HCT116 (cell line): ENCODE results near the gene MYH6. TPM values are rescaled to one million over a fixed set of nuclear protein-coding genes. Genes with fewer than 3 reads are reported as not detected.

ENCODE experiments used
- ATAC-seq: fragments of 200-7000 bp; cut with Tn5 transposase; 2 replicates; pipeline ENCODE4 v1.9.1; 2020; ENCODE audit warnings: mild to moderate bottlenecking, moderate library complexity
- BruUV-seq: library from RNA; stranded (reverse); fragments of 400-500 nt; replicated peaks from 2 replicates; lab custom pipeline; 2021; lab: Mats Ljungman, UMichigan
- CTCF ChIA-PET: fragments of 300-600 bp; sonication (Branson Sonifier 250); formaldehyde crosslinking; loops from one replicate; lab custom pipeline; 2021; ENCODE audit warnings: antibody characterized with exemption; lab: Charles Lee
- POLR2A ChIA-PET: fragments of 300-600, 350-600 bp; sonication (Branson Sonifier 250); formaldehyde crosslinking; loops from one replicate; lab custom pipeline; 2021; ENCODE audit warnings: antibody characterized with exemption; lab: Charles Lee
- RAD21 ChIA-PET, 2 experiments: fragments of 300-600 bp; sonication (Branson Sonifier 250); formaldehyde crosslinking; loops; one replicate each; lab custom pipeline; 2023; ENCODE audit warnings: low total read pairs in 2 of 2; ENCODE audit not compliant: uncharacterized antibody in 2 of 2, unreplicated experiment in 2 of 2, low non-redundant PET in 1 of 2; lab: Charles Lee
- DNase-seq: peaks from one replicate; pipeline ENCODE4 v3.0.0-alpha.2; 2010; ENCODE audit warnings: low read depth, low spot score
- H2AFZ ChIP-seq: fragments of 200-600 bp; shearing (Covaris generic), sonication (generic); 2 replicates; pipeline ENCODE4 v1.6.1; 2017; ENCODE audit warnings: low read depth, mixed run types, mixed read lengths, antibody characterized with exemption, low read length; ENCODE audit not compliant: poor library complexity, severe bottlenecking
- H3K27ac ChIP-seq: 2 replicates; pipeline ENCODE4 v1.5.1; 2012; ENCODE audit warnings: low read depth, low read length
- H3K27me3 ChIP-seq: fragments of 200-600 bp; sonication (generic); 2 replicates; pipeline ENCODE4 v1.6.1; 2016; ENCODE audit warnings: mixed run types, low read length, mixed read lengths; ENCODE audit not compliant: insufficient read depth
- H3K36me3 ChIP-seq, 2 experiments: fragments of 200-500 bp in 1 of 2; fragments of 200-600 bp in 1 of 2; sonication (Bioruptor generic) in 1 of 2; sonication (generic) in 1 of 2; 2 replicates each; pipeline versions ENCODE4 v1.5.1 to v1.6.1; 2014 to 2016; ENCODE audit warnings: low read length in 2 of 2, inconsistent platforms in 1 of 2, mixed read lengths in 1 of 2, mixed run types in 1 of 2; ENCODE audit not compliant: insufficient read depth in 2 of 2, control insufficient read depth in 1 of 2
- H3K4me1 ChIP-seq, 2 experiments: fragments of 200-600 bp in 1 of 2; sonication (generic) in 1 of 2; 2 replicates each; pipeline versions ENCODE4 v1.5.1 to v1.6.1; 2012 to 2017; ENCODE audit warnings: low read length in 2 of 2, inconsistent platforms in 1 of 2, mild to moderate bottlenecking in 1 of 2, mixed read lengths in 1 of 2, mixed run types in 1 of 2, moderate library complexity in 1 of 2; ENCODE audit not compliant: insufficient read depth in 2 of 2, control insufficient read depth in 1 of 2
- H3K4me2 ChIP-seq: fragments of 200-600 bp; sonication (generic); 2 replicates; pipeline ENCODE4 v1.6.1; 2017; ENCODE audit warnings: mixed run types, low read length, mixed read lengths
- H3K4me3 ChIP-seq, 2 experiments: fragments of 200-600 bp in 1 of 2; sonication (generic) in 1 of 2; replicated peaks in 1 of 2; 2 replicates each; pipeline ENCODE4 v1.5.1; 2011 to 2016; ENCODE audit warnings: low read length in 2 of 2, control low read depth in 1 of 2, low read depth in 1 of 2, mild to moderate bottlenecking in 1 of 2, mixed read lengths in 1 of 2, mixed run types in 1 of 2
- H3K79me2 ChIP-seq: fragments of 200-600 bp; sonication (generic); 2 replicates; pipeline ENCODE4 v1.6.1; 2017; ENCODE audit warnings: mild to moderate bottlenecking, mixed run types, low read length, moderate library complexity, mixed read lengths; ENCODE audit not compliant: insufficient read depth
- H3K9ac ChIP-seq: fragments of 200-600 bp; sonication (generic); 2 replicates; pipeline ENCODE4 v1.6.1; 2016; ENCODE audit warnings: low read length, mixed read lengths
- H3K9me2 ChIP-seq: fragments of 200-600 bp; sonication (generic), shearing (Covaris generic); 2 replicates; pipeline ENCODE4 v1.6.1; 2017; ENCODE audit warnings: mixed run types, mild to moderate bottlenecking, moderate library complexity; ENCODE audit not compliant: insufficient read depth
- H3K9me3 ChIP-seq, 2 experiments: fragments of 200-500 bp in 1 of 2; fragments of 200-600 bp in 1 of 2; sonication (Bioruptor generic) in 1 of 2; sonication (generic) in 1 of 2; 2 replicates each; pipeline ENCODE4 v1.6.1; 2014 to 2017; ENCODE audit warnings: low read length in 2 of 2, mixed read lengths in 2 of 2, inconsistent platforms in 1 of 2, low read depth in 1 of 2, mild to moderate bottlenecking in 1 of 2, mixed run types in 1 of 2, moderate library complexity in 1 of 2; ENCODE audit not compliant: control insufficient read depth in 1 of 2, insufficient read depth in 1 of 2
- H4K20me1 ChIP-seq: fragments of 200-600 bp; sonication (generic), shearing (Covaris generic); 2 replicates; pipeline ENCODE4 v1.6.1; 2017; ENCODE audit warnings: mixed run types, mild to moderate bottlenecking, moderate library complexity; ENCODE audit not compliant: insufficient read depth
- ATF3 ChIP-seq: IDR thresholded peaks from 2 replicates; pipeline ENCODE4 v1.6.1; 2012
- CEBPB ChIP-seq: IDR thresholded peaks from 2 replicates; pipeline ENCODE4 v1.6.1; 2012; ENCODE audit warnings: low read depth
- EGR1 ChIP-seq: IDR thresholded peaks from 2 replicates; pipeline ENCODE4 v1.6.1; 2012; ENCODE audit warnings: low read depth
- ELF1 ChIP-seq: IDR thresholded peaks from 2 replicates; pipeline ENCODE4 v1.6.1; 2012; ENCODE audit warnings: low read depth, borderline replicate concordance
- EZH2 ChIP-seq: fragments of 200-600 bp; sonication (generic); IDR thresholded peaks from 2 replicates; pipeline ENCODE4 v1.6.1; 2017; ENCODE audit warnings: antibody characterized with exemption, mixed run types
- EZH2phosphoT487 ChIP-seq: fragments of 200-600 bp; IDR thresholded peaks from 2 replicates; pipeline ENCODE4 v1.6.1; 2018; ENCODE audit warnings: antibody characterized with exemption, borderline replicate concordance
- JUND ChIP-seq: IDR thresholded peaks from 2 replicates; pipeline ENCODE4 v1.6.1; 2012
- MAX ChIP-seq: IDR thresholded peaks from 2 replicates; pipeline ENCODE4 v1.6.1; 2012
- SIN3A ChIP-seq: IDR thresholded peaks from 2 replicates; pipeline ENCODE4 v1.6.1; 2012; ENCODE audit warnings: low read depth
- SP1 ChIP-seq: IDR thresholded peaks from 2 replicates; pipeline ENCODE4 v1.6.1; 2012; ENCODE audit warnings: low read depth
- SRF ChIP-seq: IDR thresholded peaks from 2 replicates; pipeline ENCODE4 v1.6.1; 2012; ENCODE audit warnings: low read depth
- TCF7L2 ChIP-seq: IDR thresholded peaks from 2 replicates; pipeline ENCODE4 v1.7.0; 2011; ENCODE audit warnings: borderline replicate concordance, inconsistent platforms; ENCODE audit not compliant: insufficient read depth, insufficient read length; ENCODE audit errors: extremely low read depth
- ZBTB33 ChIP-seq: IDR thresholded peaks from 2 replicates; pipeline ENCODE4 v1.6.1; 2011; ENCODE audit warnings: mild to moderate bottlenecking, low read length, moderate library complexity; ENCODE audit not compliant: insufficient replicate concordance; ENCODE audit errors: extremely low read depth
- ZNF274 ChIP-seq: fragments of 200-500 bp; sonication (Bioruptor generic); IDR thresholded peaks from 2 replicates; pipeline ENCODE4 v1.6.1; 2014; ENCODE audit warnings: mild to moderate bottlenecking, low read depth, low read length, inconsistent platforms
- intact Hi-C: fragments of 100-400 bp; cut with micrococcal nuclease; formaldehyde crosslinking; loops from 2 replicates; pipeline ENCODE4 v1.10.0; 2022
- total RNA-seq: library from RNA; stranded (reverse); gene quantifications from one replicate; pipeline ENCODE4 v1.2.1, GENCODE V29; 2021; ENCODE audit not compliant: unreplicated experiment

MYH6 gene
- total RNA-seq, 1 experiment from 2014 or later: not detected

GRCh38 chr14:23435543-23436326 lies 27.7 kb upstream of the MYH6 start, which contains the start of gene MYH7:
MYH7 (minus strand) TSS chr14:23435660; CDS start chr14:23433732, 1,928 bp downstream.
- no peaks in the 10 kb centered on the region for H3K9me2 ChIP-seq
- no peak for TF ChIP-seq ATF3
- no peak for TF ChIP-seq ZBTB33
- TF ChIP-seq SRF: no peak
- no peak for TF ChIP-seq JUND
- no peak for TF ChIP-seq CEBPB
- no peak for TF ChIP-seq SP1
- no peak for TF ChIP-seq MAX
- no peak for TF ChIP-seq ELF1
- TF ChIP-seq EZH2: no peak
- TF ChIP-seq TCF7L2: no peak
- TF ChIP-seq EZH2phosphoT487: no peak
- no peak for TF ChIP-seq SIN3A
- no peak for TF ChIP-seq EGR1
- no peak for TF ChIP-seq ZNF274
- TF ChIP-seq, all 23 proteins: peak for 0
- H3K79me2 ChIP-seq: no peaks in the 10 kb centered on the region
- ATAC-seq (no peak), DNase-seq (no peak)
- intact Hi-C loops: no loop called here
- peaks cover 10% of the 10 kb centered on the region for H3K27me3 ChIP-seq
- no peak within 1 kb of the TSS for H3K4me3 ChIP-seq
- no peak within 1 kb of the TSS for H3K9ac ChIP-seq
- ChIA-PET POLR2A (no interaction called here), CTCF (no interaction called here), RAD21 (no interaction called here)
- H4K20me1 ChIP-seq: no peaks in the 10 kb centered on the region
- H3K36me3 ChIP-seq: no peaks in the 10 kb centered on the region
- H3K4me1 ChIP-seq: no peaks in the 10 kb centered on the region
- no TSS peak for BruUV-seq
- H2AFZ ChIP-seq: no peak within 1 kb of the TSS
- no peak within 1 kb of the TSS for H3K4me2 ChIP-seq
- no peaks in the 10 kb centered on the region for H3K9me3 ChIP-seq
- H3K27ac ChIP-seq: no peak within 1 kb of the TSS
